EH (cell line): ENCODE measurements around the gene EZR.

ENCODE experiments used
- DNase-seq: peaks from one replicate; pipeline ENCODE4 v3.0.0-alpha.2; 2015; ENCODE audit warnings: low read depth

Gene EZR

GRCh38 chr6:158729906-158730540, 89.1 kb downstream of the EZR start:
- DNase-seq: no peak

DNA sequence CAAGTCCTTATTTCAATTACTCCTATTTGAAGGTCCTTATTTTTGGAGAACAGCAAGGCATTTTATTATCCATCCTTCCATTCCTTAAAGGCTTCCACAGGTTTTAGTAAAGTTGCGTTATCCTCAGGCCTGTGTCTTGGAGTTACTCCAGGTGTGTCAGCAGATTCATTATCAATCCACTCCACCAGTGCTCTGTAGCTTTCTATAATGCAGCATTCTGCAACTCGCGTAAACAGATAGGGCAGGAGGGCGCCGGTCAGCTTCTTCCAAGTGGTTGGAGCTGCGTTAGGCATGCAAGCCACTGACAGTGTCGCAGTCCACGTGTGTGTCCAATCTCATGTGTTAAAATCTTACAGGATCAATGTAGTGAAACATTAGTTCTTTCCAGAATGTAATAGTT, 93.5 kb downstream of the EZR start:
- no peak for DNase-seq

DNA sequence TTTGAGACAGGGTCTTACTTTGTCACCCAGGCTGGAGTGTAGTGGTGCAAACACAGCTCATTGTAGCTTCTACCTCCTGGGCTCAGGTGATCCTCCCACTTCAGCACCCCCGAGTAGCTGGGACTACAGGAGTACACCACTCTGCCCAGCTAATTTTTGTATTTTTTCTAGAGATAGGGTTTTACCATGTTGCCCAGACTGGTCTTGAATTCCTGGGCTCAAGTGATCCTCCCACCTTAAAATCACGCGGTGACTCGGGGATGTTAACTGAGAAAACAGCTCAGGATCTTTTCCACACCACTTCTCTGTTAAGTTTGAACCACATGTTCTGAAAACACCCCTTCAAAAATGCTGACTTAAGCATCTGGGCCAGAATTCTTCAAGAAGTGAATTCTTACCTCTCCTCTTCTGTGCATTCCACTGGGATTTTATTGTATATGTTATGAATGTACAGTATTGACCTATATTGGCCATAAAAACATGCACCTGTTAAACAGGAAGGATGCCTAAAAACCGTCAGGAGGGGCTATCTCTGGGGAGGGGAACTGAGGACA, 96.9 kb downstream of the EZR start:
- DNase-seq: no peak

GRCh38 chr6:158718461-158719046, 100.6 kb downstream of the EZR start:
- DNase-seq: no peak

DNA sequence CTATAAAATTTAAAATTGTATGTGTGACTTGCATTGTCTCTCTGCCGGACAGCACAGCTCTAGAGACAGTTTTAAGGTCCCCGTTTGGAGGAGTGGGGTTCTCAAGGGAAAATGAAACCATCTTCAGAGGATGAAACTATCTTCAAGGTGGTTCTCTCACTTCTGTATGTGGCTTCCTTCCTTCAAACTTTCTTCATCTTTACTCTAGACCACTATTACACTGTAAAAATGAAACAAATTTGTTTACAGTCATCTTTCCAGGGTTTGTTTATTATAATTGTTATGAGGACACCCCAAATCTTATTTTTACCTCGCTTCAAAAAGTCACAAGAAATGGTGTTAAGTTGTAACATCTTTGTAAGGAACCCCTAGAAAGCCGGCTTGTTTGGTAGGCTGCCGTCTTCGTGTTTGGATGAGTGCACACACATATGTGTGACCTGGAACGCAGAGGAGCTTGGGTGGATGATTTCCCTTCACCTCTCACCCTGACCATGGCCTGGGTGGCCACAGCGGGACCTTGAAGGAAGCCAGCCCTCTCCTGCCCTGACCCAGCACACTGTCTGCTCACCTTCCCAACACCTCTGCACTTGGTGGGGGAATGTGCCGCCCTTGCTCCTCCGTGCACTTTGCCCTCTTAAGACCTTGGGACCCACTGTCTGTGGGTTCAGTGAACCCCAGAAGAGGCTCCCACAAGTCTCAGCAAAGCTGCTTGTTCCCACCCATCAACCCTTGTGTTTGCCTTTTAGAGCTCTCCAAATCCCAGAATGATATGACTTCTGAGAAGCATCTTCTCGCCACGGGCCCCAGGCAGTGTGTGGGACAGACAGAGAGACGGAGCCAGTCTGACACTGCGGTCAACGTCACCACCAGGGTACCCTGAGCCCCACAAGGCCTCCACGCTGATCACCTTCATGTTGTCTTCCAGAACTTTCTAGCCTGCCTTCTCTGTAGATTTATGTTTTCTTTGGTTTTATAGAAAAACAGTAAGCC, 101.5 kb downstream of the EZR start:
- DNase-seq: no peak
